Spinal cord (tissue), 10 donors: ENCODE measurements around the gene VPS37D. TPM values are rescaled to one million over a fixed set of nuclear protein-coding genes. Genes with fewer than 3 reads are reported as not detected.
A peak's percentile ranks its signal among the peaks of the same experiment; 100 is the strongest.

Experiments used
- DNase-seq, 6 donors: peaks; one replicate each; pipeline versions ENCODE4 v3.0.0 to v3.0.0-alpha.2; 2013 to 2015; ENCODE audit warnings: low spot score in 6 of 6, low read depth in 4 of 6
- H3K27ac ChIP-seq: one replicate; pipeline ENCODE4 v1.5.1; 2013; ENCODE audit warnings: low read depth, low read length, control low read depth
- H3K27me3 ChIP-seq: one replicate; pipeline ENCODE4 v1.6.1; 2013; ENCODE audit warnings: low read length; ENCODE audit not compliant: control insufficient read depth, insufficient read depth
- H3K36me3 ChIP-seq: one replicate; pipeline ENCODE4 v1.6.1; 2013; ENCODE audit warnings: low read length; ENCODE audit not compliant: control insufficient read depth, insufficient read depth
- H3K4me1 ChIP-seq: one replicate; pipeline ENCODE4 v1.6.1; 2013; ENCODE audit warnings: low read length; ENCODE audit not compliant: control insufficient read depth, insufficient read depth
- H3K4me3 ChIP-seq: one replicate; pipeline ENCODE4 v1.5.1; 2013; ENCODE audit warnings: low read depth, low read length, control low read depth
- H3K9me3 ChIP-seq: one replicate; pipeline ENCODE4 v1.6.1; 2013; ENCODE audit warnings: low read length; ENCODE audit not compliant: control insufficient read depth, insufficient read depth
- WGBS: methylation state at CpG from one replicate; pipeline ENCODE4 v1.1.5; 2013; ENCODE audit warnings: missing lambda C conversion rate; ENCODE audit not compliant: insufficient coverage; 5-methylcytosine and 5-hydroxymethylcytosine counted together
- polyA plus RNA-seq, 2 donors: library from polyadenylated mRNA; unstranded; fragments of 120-200 nt; gene quantifications; one replicate each; pipeline ENCODE4 v1.2.1, GENCODE V29; 2013; ENCODE audit not compliant: insufficient read length in 2 of 2
- total RNA-seq, 2 donors: library from RNA; depleted of rRNA in 1 of 2; stranded (reverse); fragments of 120-200 nt in 1 of 2; fragments of >200 nt in 1 of 2; gene quantifications; one replicate each; pipeline versions ENCODE4 v1.2.3 to v1.2.4, GENCODE V29; 2013 to 2014
- donor health status: healthy.

VPS37D gene
- total and polyA plus RNA-seq, 4 donors: 8.9 to 29.2 (median 21.0) TPM

DNA sequence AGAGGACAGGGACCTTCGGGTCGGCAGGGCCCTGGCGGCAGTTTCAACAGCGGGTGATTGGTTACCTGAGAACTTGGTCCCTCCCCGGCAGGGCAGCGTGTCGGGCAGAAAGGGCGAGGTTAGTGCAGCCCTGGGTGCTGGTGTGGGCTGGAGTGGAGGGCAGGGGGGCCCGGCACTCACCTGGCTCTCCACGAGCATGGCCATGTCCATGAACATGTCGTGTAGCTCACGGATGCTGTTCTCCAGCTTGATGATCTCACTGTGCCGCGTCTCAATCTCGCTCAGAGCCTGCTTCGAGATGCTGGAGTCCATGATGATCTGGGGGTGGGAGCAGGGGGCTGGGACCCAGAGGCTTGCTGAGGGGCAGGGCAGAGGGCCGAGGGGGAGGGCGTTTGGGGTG lies 35.0 kb downstream of the VPS37D start:
- no peaks in the 10 kb centered on the region for H3K9me3 ChIP-seq
- H3K4me1 ChIP-seq: peaks cover 20% of the 10 kb centered on the region
- peaks cover 94% of the 10 kb centered on the region for H3K36me3 ChIP-seq
- no peaks in the 10 kb centered on the region for H3K27me3 ChIP-seq
- WGBS: 83% methylated on average over 16 of the region's 18 CpGs
- no peak for DNase-seq
- no peak overlapping the region for H3K4me3 ChIP-seq
- no peak overlapping the region for H3K27ac ChIP-seq

GRCh38 chr7:73703225-73703624 lies 35.6 kb downstream of the VPS37D start:
- peaks cover 20% of the 10 kb centered on the region for H3K4me1 ChIP-seq
- peaks cover 90% of the 10 kb centered on the region for H3K36me3 ChIP-seq
- no peaks in the 10 kb centered on the region for H3K9me3 ChIP-seq
- no peak for DNase-seq
- H3K27ac ChIP-seq: no peak overlapping the region
- WGBS: 67% methylated on average over 13 of the region's 13 CpGs
- H3K27me3 ChIP-seq: no peaks in the 10 kb centered on the region
- H3K4me3 ChIP-seq: no peak overlapping the region

DNA sequence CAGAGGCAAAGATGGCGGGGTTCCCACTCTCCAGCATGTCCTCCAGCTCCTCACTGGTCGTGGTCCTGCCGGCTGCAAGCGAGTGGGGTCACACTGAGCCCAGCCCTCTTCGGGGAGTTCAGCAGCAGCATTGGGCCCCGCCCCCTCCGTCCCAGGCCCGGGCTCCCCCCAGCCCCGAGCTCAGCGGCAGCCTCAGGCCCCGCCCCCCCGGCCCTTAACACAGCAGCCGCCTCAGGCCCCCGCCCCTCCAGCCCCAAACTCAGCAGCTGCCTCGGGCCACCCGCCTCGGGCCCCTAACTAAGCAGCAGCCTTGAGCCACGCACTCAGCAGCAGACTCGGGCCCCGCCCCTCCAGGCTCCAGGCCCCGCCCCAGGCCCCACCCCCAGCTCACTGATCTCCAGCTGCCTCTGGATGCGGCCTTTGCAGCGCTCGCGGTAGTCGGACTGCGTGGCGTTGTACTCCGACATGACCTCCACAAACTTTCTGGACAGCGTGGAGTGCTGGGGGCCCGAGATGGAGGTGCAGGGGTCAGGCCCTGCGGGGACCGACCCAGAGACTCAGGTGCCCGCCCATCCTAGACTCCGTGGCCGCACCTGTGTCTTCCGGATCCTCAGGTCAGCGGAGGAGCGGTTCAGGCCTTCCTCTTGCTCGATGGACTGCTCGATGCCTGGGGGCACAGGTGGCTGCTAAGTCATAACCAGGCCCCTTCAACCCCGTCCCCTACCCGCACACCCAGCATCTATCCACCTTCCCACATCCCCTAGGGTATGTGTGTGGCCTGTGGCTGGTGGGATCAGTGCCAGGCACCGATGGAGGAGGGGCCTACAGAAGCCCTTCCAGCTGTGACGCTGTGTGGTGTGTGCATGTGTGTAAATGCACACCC lies 36.4 kb downstream of the VPS37D start:
- peak overlapping the region; percentile 3 for H3K27ac ChIP-seq
- peak overlapping the region; percentile 10 for H3K4me3 ChIP-seq
- no peaks in the 10 kb centered on the region for H3K9me3 ChIP-seq
- H3K4me1 ChIP-seq: peaks cover 20% of the 10 kb centered on the region
- DNase-seq: peak in 2 of 6 donors; percentile 49 to 72
- no peaks in the 10 kb centered on the region for H3K27me3 ChIP-seq
- WGBS: 27% methylated on average over 27 of the region's 45 CpGs
- H3K36me3 ChIP-seq: peaks cover 90% of the 10 kb centered on the region

DNA sequence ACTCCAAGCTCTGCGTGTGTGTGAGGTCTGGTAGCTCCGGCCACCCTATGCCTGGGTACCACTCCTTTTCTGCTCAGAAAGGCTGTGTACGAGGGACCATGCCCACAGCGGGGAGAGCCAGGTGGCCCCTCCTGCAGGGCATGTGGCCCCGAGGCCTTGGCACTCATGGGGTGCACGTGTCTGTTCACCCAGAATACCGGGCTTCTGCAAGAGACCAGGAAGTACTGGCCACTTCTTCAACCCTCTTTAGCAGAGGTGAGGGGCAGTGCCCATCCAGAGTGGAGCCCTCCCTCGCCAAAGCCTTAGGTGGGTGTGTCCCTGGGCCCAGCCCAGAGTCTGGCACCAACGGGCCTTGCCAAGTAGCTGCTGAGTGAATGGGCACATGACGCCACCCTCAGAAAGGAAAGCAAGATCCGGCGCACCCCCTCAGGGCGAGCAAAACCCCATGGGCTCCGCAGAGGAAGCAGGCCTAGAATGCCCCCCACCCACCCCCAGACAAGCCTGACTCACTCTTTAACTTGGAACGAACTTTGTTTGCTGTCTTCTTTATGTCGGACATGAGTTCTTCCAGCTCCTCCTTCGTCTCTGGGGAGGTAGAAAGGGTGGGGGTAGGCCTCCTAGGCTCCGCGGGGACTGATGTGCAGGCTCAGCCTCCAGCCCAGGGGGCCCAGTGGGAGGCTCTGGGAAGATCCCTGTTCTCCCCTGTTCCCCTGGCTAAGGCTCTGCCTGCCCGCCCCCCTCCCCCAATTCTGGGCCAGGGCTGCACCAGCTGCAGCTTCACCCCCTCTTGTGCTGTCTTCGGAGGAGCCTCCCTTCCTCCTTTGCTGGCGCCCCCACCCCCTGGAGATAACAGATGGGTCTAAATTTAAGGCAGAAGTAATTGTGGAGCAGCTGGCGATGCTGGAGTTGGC lies 37.3 kb downstream of the VPS37D start:
- no peak overlapping the region for H3K4me3 ChIP-seq
- no peaks in the 10 kb centered on the region for H3K27me3 ChIP-seq
- H3K27ac ChIP-seq: no peak overlapping the region
- peak in 2 of 6 donors; percentile 59 to 67 for DNase-seq
- H3K4me1 ChIP-seq: peaks cover 20% of the 10 kb centered on the region
- peaks cover 86% of the 10 kb centered on the region for H3K36me3 ChIP-seq
- H3K9me3 ChIP-seq: no peaks in the 10 kb centered on the region
- 72% methylated on average over 13 of the region's 23 CpGs for WGBS

DNA sequence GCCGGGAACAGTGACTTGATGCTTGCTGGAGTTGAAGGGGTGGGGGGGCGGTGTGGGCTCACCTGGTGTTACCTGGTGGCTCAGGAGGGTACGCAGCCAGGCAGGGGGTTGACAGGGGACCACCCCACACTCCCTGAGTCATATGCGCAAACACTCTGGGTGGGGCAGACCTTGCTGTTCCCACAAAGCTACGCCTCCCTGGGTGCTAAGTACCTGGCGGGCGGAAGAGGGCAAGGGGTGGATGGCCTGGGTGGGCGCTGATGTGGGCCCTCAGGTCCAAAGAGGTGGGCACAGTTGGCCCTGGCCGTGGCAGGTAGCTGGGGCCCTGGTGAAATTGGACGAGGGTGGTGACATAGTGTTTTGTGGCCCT lies 37.9 kb downstream of the VPS37D start:
- Histone ChIP-seq H3K27me3 (no peaks in the 10 kb centered on the region), H3K27ac (no peak overlapping the region), H3K9me3 (no peaks in the 10 kb centered on the region), H3K4me1 (peaks cover 20% of the 10 kb centered on the region), H3K4me3 (no peak overlapping the region), H3K36me3 (peaks cover 82% of the 10 kb centered on the region)
- DNase-seq: no peak
- WGBS: 93% methylated on average over 8 of the region's 10 CpGs

DNA sequence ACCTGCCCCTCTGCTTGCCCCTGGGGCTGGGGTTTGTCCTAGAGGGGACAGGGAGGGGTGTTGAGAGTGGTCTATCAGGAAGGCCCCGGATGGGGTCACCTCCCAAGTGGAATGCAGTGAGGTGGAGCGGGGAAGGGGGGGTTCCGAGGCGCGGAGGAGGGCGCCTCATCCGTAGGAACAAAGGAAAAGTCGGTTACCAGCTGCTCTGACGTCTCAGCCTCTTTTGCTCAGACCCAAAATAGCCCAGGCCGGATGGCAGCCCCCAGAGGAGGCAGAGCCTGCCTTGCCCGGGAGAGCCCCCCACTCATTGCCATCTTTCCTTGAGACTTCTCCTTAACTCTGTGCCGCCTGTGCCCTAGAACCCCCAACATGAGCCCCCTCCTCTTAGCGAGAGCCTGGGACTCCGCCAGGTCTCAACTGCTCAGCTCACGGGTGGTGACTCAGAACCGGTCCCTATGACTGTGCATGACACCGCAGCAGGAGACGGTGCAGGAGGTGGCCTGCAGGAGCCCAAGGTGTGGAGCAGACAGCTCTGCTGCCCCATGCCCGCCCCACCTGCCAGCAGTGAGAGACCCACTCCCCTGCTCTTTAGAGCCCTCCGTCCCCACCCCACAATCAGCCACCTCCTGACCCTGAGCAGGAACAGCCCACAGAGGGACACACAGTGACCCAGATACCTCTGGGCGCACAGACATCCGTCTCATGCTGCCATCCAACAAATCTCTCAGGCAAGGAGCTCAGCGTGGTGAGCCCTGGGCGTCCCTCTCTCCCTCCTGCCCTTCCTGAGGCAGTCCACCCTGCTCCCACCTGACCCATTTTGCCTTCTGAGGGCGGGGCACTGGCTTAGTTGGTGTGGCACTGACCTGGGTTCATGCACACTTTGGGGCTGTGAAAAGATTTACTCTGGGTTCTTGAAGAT lies 38.8 kb downstream of the VPS37D start:
- H3K36me3 ChIP-seq: peaks cover 76% of the 10 kb centered on the region
- H3K27me3 ChIP-seq: no peaks in the 10 kb centered on the region
- peaks cover 20% of the 10 kb centered on the region for H3K4me1 ChIP-seq
- H3K4me3 ChIP-seq: no peak overlapping the region
- H3K27ac ChIP-seq: no peak overlapping the region
- H3K9me3 ChIP-seq: no peaks in the 10 kb centered on the region
- WGBS: 64% methylated on average over 19 of the region's 25 CpGs
- DNase-seq: no peak

GRCh38 chr7:73707045-73707631 lies 39.5 kb downstream of the VPS37D start:
- H3K36me3 ChIP-seq: peaks cover 73% of the 10 kb centered on the region
- DNase-seq: peak in 2 of 6 donors; percentile 44 to 82
- H3K4me1 ChIP-seq: peaks cover 20% of the 10 kb centered on the region
- no peak overlapping the region for H3K27ac ChIP-seq
- H3K27me3 ChIP-seq: no peaks in the 10 kb centered on the region
- H3K9me3 ChIP-seq: no peaks in the 10 kb centered on the region
- WGBS: 50% methylated on average over 12 of the region's 15 CpGs
- no peak overlapping the region for H3K4me3 ChIP-seq

- DNase-seq: no peak
- 96% methylated on average over 16 of the region's 16 CpGs for WGBS
- no peaks in the 10 kb centered on the region for H3K27me3 ChIP-seq
Measured at GRCh38 chr7:73708961-73709549, 41.4 kb downstream of the VPS37D start.

More at GRCh38 chr7:73708961-73709549, 41.4 kb downstream of the VPS37D start:
- Histone ChIP-seq H3K9me3 (no peaks in the 10 kb centered on the region), H3K36me3 (peaks cover 55% of the 10 kb centered on the region), H3K4me3 (no peak overlapping the region), H3K27ac (no peak overlapping the region), H3K4me1 (peaks cover 18% of the 10 kb centered on the region)
